Suprapubic skin (tissue), 4 donors: ENCODE measurements around the gene PHF12.

Experiments
- EP300 ChIP-seq: sonication (generic); formaldehyde crosslinking; IDR thresholded peaks from one replicate; pipeline ENCODE4 v1.6.1; 2017; ENCODE audit warnings: antibody characterized with exemption
- POLR2A ChIP-seq, 2 donors: fragments of 450-650 bp; IDR thresholded peaks; one replicate each; pipeline ENCODE4 v1.6.1; 2017; ENCODE audit warnings: antibody characterized with exemption in 2 of 2, mild to moderate bottlenecking in 2 of 2, moderate library complexity in 2 of 2
- POLR2AphosphoS5 ChIP-seq, 3 donors: sonication (generic); formaldehyde crosslinking; IDR thresholded peaks; one replicate each; pipeline ENCODE4 v1.6.1; 2017; ENCODE audit warnings: antibody characterized with exemption in 3 of 3
- TF ChIP-seq, protein P1 (sequence below), 2 donors: fragments of 200-600 bp in 1 of 2; fragments of 450-650 bp in 1 of 2; sonication (generic) in 1 of 2; IDR thresholded peaks; one replicate each; pipeline ENCODE4 v1.5.1; 2016 to 2019; ENCODE audit warnings: antibody characterized with exemption in 2 of 2, mild to moderate bottlenecking in 1 of 2, moderate library complexity in 1 of 2

DNA sequence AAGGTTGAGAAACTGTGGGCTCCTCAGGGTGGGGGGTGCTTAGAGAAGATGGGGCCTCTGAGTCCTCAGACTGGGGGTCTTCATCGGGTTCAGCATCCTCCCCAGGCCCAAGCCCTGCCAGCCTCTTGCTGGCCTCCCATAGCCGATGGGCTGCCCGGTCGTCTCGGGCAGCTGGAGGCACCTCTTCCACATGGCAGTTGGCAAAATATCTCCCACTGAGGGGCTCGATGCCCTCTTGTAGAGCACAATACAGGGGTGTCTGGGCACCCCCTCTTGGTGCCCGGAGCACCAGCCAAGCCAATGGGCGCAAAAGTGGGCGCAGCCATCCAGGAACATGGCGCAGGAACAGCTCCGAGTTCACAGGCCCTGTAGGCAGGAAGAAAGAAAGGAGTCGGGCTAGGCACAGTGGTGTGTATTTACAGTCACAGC lies 52.8 kb downstream of the PHF12 start:
- TF ChIP-seq POLR2A (IDR thresholded peaks at IDR 0.05), result no peak
- TF ChIP-seq, protein P1, sequence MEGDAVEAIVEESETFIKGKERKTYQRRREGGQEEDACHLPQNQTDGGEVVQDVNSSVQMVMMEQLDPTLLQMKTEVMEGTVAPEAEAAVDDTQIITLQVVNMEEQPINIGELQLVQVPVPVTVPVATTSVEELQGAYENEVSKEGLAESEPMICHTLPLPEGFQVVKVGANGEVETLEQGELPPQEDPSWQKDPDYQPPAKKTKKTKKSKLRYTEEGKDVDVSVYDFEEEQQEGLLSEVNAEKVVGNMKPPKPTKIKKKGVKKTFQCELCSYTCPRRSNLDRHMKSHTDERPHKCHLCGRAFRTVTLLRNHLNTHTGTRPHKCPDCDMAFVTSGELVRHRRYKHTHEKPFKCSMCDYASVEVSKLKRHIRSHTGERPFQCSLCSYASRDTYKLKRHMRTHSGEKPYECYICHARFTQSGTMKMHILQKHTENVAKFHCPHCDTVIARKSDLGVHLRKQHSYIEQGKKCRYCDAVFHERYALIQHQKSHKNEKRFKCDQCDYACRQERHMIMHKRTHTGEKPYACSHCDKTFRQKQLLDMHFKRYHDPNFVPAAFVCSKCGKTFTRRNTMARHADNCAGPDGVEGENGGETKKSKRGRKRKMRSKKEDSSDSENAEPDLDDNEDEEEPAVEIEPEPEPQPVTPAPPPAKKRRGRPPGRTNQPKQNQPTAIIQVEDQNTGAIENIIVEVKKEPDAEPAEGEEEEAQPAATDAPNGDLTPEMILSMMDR (IDR thresholded peaks at IDR 0.05), result no peak
- TF ChIP-seq EP300, result no peak
- no peak for TF ChIP-seq POLR2AphosphoS5 (IDR thresholded peaks at IDR 0.05)
